Stimulated activated CD8-positive, alpha-beta memory T cell treated with anti-CD3 and anti-CD28 coated beads, Interleukin-15, amount 100 ng/mL, for 24 hours (primary cell): Measurements from ENCODE around the gene DTNBP1.
A peak's percentile ranks its signal among the peaks of the same experiment; 100 is the strongest.

ENCODE experiments used
- DNase-seq: peaks from one replicate; pipeline ENCODE4 v3.0.0-alpha.2; 2020; ENCODE audit warnings: low read depth

Gene DTNBP1

GRCh38 chr6:15662326-15663129 is at the start of gene DTNBP1:
Gene DTNBP1, minus strand, starts transcription at chr6:15663028. Its CDS starts 159 bp downstream, at chr6:15662869.
- peak; percentile 79 for DNase-seq

- DNase-seq: no peak
These were observed 46.9 kb upstream of the DTNBP1 start for GRCh38 chr6:15709651-15710269.

GRCh38 chr6:15708231-15708630 is 45.4 kb upstream of the DTNBP1 start:
- DNase-seq: no peak

- DNase-seq: no peak
These were observed 43.2 kb upstream of the DTNBP1 start for GRCh38 chr6:15705981-15706380.

- no peak for DNase-seq
These were observed 35.6 kb upstream of the DTNBP1 start for GRCh38 chr6:15698471-15698870.

GRCh38 chr6:15697895-15698294 is 35.1 kb upstream of the DTNBP1 start:
- no peak for DNase-seq

- DNase-seq: peak; percentile 45
These were observed 28.5 kb upstream of the DTNBP1 start for GRCh38 chr6:15691250-15691869.

- DNase-seq: no peak
These were observed 27.7 kb upstream of the DTNBP1 start for GRCh38 chr6:15690510-15690909.

GRCh38 chr6:15689586-15690482 is 27.0 kb upstream of the DTNBP1 start:
- no peak for DNase-seq

GRCh38 chr6:15685619-15686018 is 22.8 kb upstream of the DTNBP1 start:
- no peak for DNase-seq

GRCh38 chr6:15682965-15683822 is 20.4 kb upstream of the DTNBP1 start:
- no peak for DNase-seq

- no peak for DNase-seq
These were observed 19.1 kb upstream of the DTNBP1 start for GRCh38 chr6:15681946-15682345.

- no peak for DNase-seq
These were observed 15.7 kb upstream of the DTNBP1 start for GRCh38 chr6:15678514-15678913.

- no peak for DNase-seq
These were observed 15.0 kb upstream of the DTNBP1 start for GRCh38 chr6:15677822-15678221.

GRCh38 chr6:15675536-15676220 is 12.8 kb upstream of the DTNBP1 start:
- no peak for DNase-seq

- no peak for DNase-seq
These were observed 12.0 kb upstream of the DTNBP1 start for GRCh38 chr6:15674690-15675386.

GRCh38 chr6:15673666-15674065 is 10.8 kb upstream of the DTNBP1 start:
- no peak for DNase-seq

- DNase-seq: no peak
These were observed 10.0 kb upstream of the DTNBP1 start for GRCh38 chr6:15672818-15673217.

- DNase-seq: no peak
These were observed 9.5 kb upstream of the DTNBP1 start for GRCh38 chr6:15672291-15672690.

GRCh38 chr6:15668918-15669317 is 6.1 kb upstream of the DTNBP1 start:
- no peak for DNase-seq
